ENCODE measurements around the gene ABL1.

Gene ABL1

DNA sequence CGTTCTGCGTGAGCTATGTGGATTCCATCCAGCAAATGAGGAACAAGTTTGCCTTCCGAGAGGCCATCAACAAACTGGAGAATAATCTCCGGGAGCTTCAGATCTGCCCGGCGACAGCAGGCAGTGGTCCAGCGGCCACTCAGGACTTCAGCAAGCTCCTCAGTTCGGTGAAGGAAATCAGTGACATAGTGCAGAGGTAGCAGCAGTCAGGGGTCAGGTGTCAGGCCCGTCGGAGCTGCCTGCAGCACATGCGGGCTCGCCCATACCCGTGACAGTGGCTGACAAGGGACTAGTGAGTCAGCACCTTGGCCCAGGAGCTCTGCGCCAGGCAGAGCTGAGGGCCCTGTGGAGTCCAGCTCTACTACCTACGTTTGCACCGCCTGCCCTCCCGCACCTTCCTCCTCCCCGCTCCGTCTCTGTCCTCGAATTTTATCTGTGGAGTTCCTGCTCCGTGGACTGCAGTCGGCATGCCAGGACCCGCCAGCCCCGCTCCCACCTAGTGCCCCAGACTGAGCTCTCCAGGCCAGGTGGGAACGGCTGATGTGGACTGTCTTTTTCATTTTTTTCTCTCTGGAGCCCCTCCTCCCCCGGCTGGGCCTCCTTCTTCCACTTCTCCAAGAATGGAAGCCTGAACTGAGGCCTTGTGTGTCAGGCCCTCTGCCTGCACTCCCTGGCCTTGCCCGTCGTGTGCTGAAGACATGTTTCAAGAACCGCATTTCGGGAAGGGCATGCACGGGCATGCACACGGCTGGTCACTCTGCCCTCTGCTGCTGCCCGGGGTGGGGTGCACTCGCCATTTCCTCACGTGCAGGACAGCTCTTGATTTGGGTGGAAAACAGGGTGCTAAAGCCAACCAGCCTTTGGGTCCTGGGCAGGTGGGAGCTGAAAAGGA, 50.7 kb downstream of the ABL1 start:
- no peak for ATAC-seq
- TF ChIP-seq ZNF565 (CRISPR knock-in tag; conservative IDR thresholded peaks at IDR 0.05; ENCODE audit: low read depth) (no peak), ZFP3 (CRISPR knock-in tag; IDR thresholded peaks at IDR 0.05) (no peak), TCF4 (CRISPR knock-in tag; IDR thresholded peaks at IDR 0.05; ENCODE audit: borderline replicate concordance) (no peak), ZC3H10 (CRISPR knock-in tag; IDR thresholded peaks at IDR 0.05) (no peak), ARNTL (CRISPR knock-in tag; IDR thresholded peaks at IDR 0.05; ENCODE audit: borderline replicate concordance, low read depth) (no peak), GLIS3 (CRISPR knock-in tag; IDR thresholded peaks at IDR 0.05) (no peak), CSRNP3 (CRISPR knock-in tag; IDR thresholded peaks at IDR 0.05) (no peak), ISL1 (CRISPR knock-in tag; IDR thresholded peaks at IDR 0.05) (no peak), SNAI2 (CRISPR knock-in tag; IDR thresholded peaks at IDR 0.05) (no peak), CREB5 (CRISPR knock-in tag; IDR thresholded peaks at IDR 0.05; ENCODE audit: low read depth) (no peak), ZFP30 (CRISPR knock-in tag; IDR thresholded peaks at IDR 0.05) (no peak), ESRRG (CRISPR knock-in tag; IDR thresholded peaks at IDR 0.05) (no peak), TOX (CRISPR knock-in tag; IDR thresholded peaks at IDR 0.05; ENCODE audit: borderline replicate concordance) (no peak), ZNF70 (CRISPR knock-in tag; IDR thresholded peaks at IDR 0.05) (no peak), CSDC2 (CRISPR knock-in tag; IDR thresholded peaks at IDR 0.05) (no peak), RARB (CRISPR knock-in tag; IDR thresholded peaks at IDR 0.05) (no peak)
- TF ChIP-seq, protein P1, sequence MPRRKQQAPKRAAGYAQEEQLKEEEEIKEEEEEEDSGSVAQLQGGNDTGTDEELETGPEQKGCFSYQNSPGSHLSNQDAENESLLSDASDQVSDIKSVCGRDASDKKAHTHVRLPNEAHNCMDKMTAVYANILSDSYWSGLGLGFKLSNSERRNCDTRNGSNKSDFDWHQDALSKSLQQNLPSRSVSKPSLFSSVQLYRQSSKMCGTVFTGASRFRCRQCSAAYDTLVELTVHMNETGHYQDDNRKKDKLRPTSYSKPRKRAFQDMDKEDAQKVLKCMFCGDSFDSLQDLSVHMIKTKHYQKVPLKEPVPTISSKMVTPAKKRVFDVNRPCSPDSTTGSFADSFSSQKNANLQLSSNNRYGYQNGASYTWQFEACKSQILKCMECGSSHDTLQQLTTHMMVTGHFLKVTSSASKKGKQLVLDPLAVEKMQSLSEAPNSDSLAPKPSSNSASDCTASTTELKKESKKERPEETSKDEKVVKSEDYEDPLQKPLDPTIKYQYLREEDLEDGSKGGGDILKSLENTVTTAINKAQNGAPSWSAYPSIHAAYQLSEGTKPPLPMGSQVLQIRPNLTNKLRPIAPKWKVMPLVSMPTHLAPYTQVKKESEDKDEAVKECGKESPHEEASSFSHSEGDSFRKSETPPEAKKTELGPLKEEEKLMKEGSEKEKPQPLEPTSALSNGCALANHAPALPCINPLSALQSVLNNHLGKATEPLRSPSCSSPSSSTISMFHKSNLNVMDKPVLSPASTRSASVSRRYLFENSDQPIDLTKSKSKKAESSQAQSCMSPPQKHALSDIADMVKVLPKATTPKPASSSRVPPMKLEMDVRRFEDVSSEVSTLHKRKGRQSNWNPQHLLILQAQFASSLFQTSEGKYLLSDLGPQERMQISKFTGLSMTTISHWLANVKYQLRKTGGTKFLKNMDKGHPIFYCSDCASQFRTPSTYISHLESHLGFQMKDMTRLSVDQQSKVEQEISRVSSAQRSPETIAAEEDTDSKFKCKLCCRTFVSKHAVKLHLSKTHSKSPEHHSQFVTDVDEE (CRISPR knock-in tag; IDR thresholded peaks at IDR 0.05): no peak
- TF ChIP-seq, protein P2, sequence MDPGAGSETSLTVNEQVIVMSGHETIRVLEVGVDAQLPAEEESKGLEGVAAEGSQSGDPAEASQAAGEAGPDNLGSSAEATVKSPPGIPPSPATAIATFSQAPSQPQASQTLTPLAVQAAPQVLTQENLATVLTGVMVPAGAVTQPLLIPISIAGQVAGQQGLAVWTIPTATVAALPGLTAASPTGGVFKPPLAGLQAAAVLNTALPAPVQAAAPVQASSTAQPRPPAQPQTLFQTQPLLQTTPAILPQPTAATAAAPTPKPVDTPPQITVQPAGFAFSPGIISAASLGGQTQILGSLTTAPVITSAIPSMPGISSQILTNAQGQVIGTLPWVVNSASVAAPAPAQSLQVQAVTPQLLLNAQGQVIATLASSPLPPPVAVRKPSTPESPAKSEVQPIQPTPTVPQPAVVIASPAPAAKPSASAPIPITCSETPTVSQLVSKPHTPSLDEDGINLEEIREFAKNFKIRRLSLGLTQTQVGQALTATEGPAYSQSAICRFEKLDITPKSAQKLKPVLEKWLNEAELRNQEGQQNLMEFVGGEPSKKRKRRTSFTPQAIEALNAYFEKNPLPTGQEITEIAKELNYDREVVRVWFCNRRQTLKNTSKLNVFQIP (CRISPR knock-in tag; IDR thresholded peaks at IDR 0.05; ENCODE audit: borderline replicate concordance, low read depth): no peak

GRCh38 chr9:130886981-130887380, 51.9 kb downstream of the ABL1 start:
- ATAC-seq: no peak
- TF ChIP-seq, protein P1 (CRISPR knock-in tag; IDR thresholded peaks at IDR 0.05): no peak
- TF ChIP-seq, protein P2 (CRISPR knock-in tag; IDR thresholded peaks at IDR 0.05; ENCODE audit: borderline replicate concordance, low read depth): no peak
- TF ChIP-seq ISL1 (CRISPR knock-in tag; IDR thresholded peaks at IDR 0.05) (no peak), ARNTL (CRISPR knock-in tag; IDR thresholded peaks at IDR 0.05; ENCODE audit: borderline replicate concordance, low read depth) (no peak), ESRRG (CRISPR knock-in tag; IDR thresholded peaks at IDR 0.05) (no peak)
- TF ChIP-seq, protein P3, sequence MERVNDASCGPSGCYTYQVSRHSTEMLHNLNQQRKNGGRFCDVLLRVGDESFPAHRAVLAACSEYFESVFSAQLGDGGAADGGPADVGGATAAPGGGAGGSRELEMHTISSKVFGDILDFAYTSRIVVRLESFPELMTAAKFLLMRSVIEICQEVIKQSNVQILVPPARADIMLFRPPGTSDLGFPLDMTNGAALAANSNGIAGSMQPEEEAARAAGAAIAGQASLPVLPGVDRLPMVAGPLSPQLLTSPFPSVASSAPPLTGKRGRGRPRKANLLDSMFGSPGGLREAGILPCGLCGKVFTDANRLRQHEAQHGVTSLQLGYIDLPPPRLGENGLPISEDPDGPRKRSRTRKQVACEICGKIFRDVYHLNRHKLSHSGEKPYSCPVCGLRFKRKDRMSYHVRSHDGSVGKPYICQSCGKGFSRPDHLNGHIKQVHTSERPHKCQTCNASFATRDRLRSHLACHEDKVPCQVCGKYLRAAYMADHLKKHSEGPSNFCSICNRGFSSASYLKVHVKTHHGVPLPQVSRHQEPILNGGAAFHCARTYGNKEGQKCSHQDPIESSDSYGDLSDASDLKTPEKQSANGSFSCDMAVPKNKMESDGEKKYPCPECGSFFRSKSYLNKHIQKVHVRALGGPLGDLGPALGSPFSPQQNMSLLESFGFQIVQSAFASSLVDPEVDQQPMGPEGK (CRISPR knock-in tag; IDR thresholded peaks at IDR 0.05; ENCODE audit: borderline replicate concordance): no peak
